Fibroblast of skin of abdomen (primary cell): ENCODE data around the gene ACO2.

ENCODE experiments used
- DNase-seq: peaks from one replicate; pipeline ENCODE4 v3.0.0-alpha.2; 2013

The ACO2 gene

GRCh38 chr22:41573677-41574076 is 104.8 kb downstream of the ACO2 start:
- DNase-seq: no peak

GRCh38 chr22:41574847-41575381 is 106.0 kb downstream of the ACO2 start:
- DNase-seq: no peak

- DNase-seq: no peak
These were observed 106.6 kb downstream of the ACO2 start for GRCh38 chr22:41575533-41575932.

DNA sequence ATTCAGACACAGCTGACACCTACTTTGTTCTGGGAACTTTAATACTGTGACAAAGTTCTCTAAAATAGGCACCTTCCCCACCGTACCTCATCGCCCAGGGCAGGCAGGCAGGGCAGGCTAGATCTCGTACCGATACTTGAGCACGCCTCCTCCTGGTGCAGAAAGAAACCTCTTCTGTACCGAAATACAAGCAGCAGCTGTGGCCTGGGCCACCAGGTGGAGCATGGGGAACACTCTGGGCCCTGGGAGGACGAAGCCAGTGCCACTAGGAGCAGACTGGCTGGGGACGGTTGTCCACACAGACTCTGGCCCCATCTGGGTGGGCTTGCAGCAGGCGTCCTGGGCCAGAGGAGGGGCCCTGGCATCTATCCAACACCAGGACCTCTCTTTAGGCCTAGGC is 108.0 kb downstream of the ACO2 start:
- DNase-seq: peak; percentile 48

- no peak for DNase-seq
These were observed 109.2 kb downstream of the ACO2 start for GRCh38 chr22:41578114-41578513.
